HG03354 (cell line): ENCODE measurements around the gene FYN.

ENCODE experiments used
- ATAC-seq: cut with Tn5 transposase; IDR thresholded peaks from one replicate; pipeline ENCODE4 v1.9.1; 2021; ENCODE audit warnings: mild to moderate bottlenecking; ENCODE audit not compliant: unreplicated experiment, poor library complexity, severe bottlenecking

The FYN gene

GRCh38 chr6:111741177-111741952 is 131.9 kb downstream of the FYN start:
- no peak for ATAC-seq

GRCh38 chr6:111740506-111740905 is 132.7 kb downstream of the FYN start:
- no peak for ATAC-seq

- ATAC-seq, result peak; percentile 69
These were observed 134.0 kb downstream of the FYN start for GRCh38 chr6:111739257-111739696.

- no peak for ATAC-seq
These were observed 134.6 kb downstream of the FYN start for GRCh38 chr6:111738631-111739030.

- no peak for ATAC-seq
These were observed 135.1 kb downstream of the FYN start for GRCh38 chr6:111738156-111738555.

- ATAC-seq, result no peak
These were observed 136.2 kb downstream of the FYN start for GRCh38 chr6:111737065-111737521.

- no peak for ATAC-seq
These were observed 137.1 kb downstream of the FYN start for GRCh38 chr6:111736005-111736608.

GRCh38 chr6:111734068-111735061 is 138.9 kb downstream of the FYN start:
- no peak for ATAC-seq

GRCh38 chr6:111732390-111732789 is 140.9 kb downstream of the FYN start:
- ATAC-seq, result no peak

GRCh38 chr6:111731456-111732195 is 141.6 kb downstream of the FYN start:
- ATAC-seq, result no peak

- no peak for ATAC-seq
These were observed 142.4 kb downstream of the FYN start for GRCh38 chr6:111730864-111731263.

GRCh38 chr6:111727802-111728201 is 145.4 kb downstream of the FYN start:
- no peak for ATAC-seq

- no peak for ATAC-seq
These were observed 146.2 kb downstream of the FYN start for GRCh38 chr6:111727041-111727440.

- ATAC-seq, result no peak
These were observed 147.7 kb downstream of the FYN start for GRCh38 chr6:111725446-111726112.

GRCh38 chr6:111724505-111724904 is 148.7 kb downstream of the FYN start:
- peak; percentile 99 for ATAC-seq

- peak; percentile 34 for ATAC-seq
These were observed 149.2 kb downstream of the FYN start for GRCh38 chr6:111724039-111724438.

GRCh38 chr6:111723412-111723970 is 149.8 kb downstream of the FYN start:
- no peak for ATAC-seq

GRCh38 chr6:111722179-111722731 is 151.0 kb downstream of the FYN start:
- ATAC-seq, result no peak
